Hepatocyte (in vitro differentiated cells): Measurements from ENCODE around the gene CFAP410.

Experiments
- CTCF ChIP-seq: fragments of 200-600 bp; sonication (generic); IDR thresholded peaks from 2 replicates; pipeline ENCODE4 v1.5.1; 2016; ENCODE audit warnings: antibody characterized with exemption, mild to moderate bottlenecking; ENCODE audit not compliant: poor library complexity
- EZH2 ChIP-seq: fragments of 200-600 bp; sonication (generic); IDR thresholded peaks from 2 replicates; pipeline ENCODE4 v1.6.1; 2016; ENCODE audit warnings: antibody characterized with exemption, mild to moderate bottlenecking, borderline replicate concordance
- EZH2phosphoT487 ChIP-seq: fragments of 200-600 bp; sonication (generic); IDR thresholded peaks from one replicate; pipeline ENCODE4 v1.6.1; 2018; ENCODE audit warnings: antibody characterized with exemption, mild to moderate bottlenecking, low read depth, moderate library complexity; ENCODE audit not compliant: unreplicated experiment, severe bottlenecking

GRCh38 chr21:44371596-44371995 is 32.4 kb upstream of the CFAP410 start:
- TF ChIP-seq CTCF, result no peak
- TF ChIP-seq EZH2phosphoT487, result no peak
- no peak for TF ChIP-seq EZH2
